SK-N-SH treated with all-trans-retinoic acid at 6 μM for 48 hours (cell line): ENCODE data around the gene DHRS7B.
"Not testable (repeated sequence)": the region's sequence is repeated elsewhere in the genome, so short reads cannot be mapped to it uniquely, and the experiment has no call there.

Experiments used
- ATAC-seq: fragments of 200-7000 bp; cut with Tn5 transposase; 3 replicates; pipeline ENCODE4 v1.9.1; 2020; ENCODE audit warnings: mild to moderate bottlenecking, moderate library complexity
- BACH2 ChIP-seq: fragments of 250-450 bp; sonication (Bioruptor Pico); IDR thresholded peaks from 2 replicates; pipeline ENCODE4 v1.9.0; 2021; ENCODE audit warnings: mild to moderate bottlenecking, borderline replicate concordance
- CSDC2 ChIP-seq: fragments of 250-450 bp; sonication (Bioruptor Pico); IDR thresholded peaks from 2 replicates; pipeline ENCODE4 v1.5.0; 2020; ENCODE audit warnings: mild to moderate bottlenecking, moderate library complexity
- ESRRG ChIP-seq: fragments of 250-450 bp; sonication (Bioruptor Pico); IDR thresholded peaks from 2 replicates; pipeline ENCODE4 v1.6.1; 2021; ENCODE audit warnings: mild to moderate bottlenecking
- GLIS3 ChIP-seq: fragments of 250-450 bp; sonication (Bioruptor Pico); IDR thresholded peaks from 2 replicates; pipeline ENCODE4 v1.5.0; 2020; ENCODE audit warnings: mild to moderate bottlenecking, moderate library complexity
- ISL1 ChIP-seq: fragments of 250-450 bp; sonication (Bioruptor Pico); IDR thresholded peaks from 2 replicates; pipeline ENCODE4 v2.1.2; 2022; ENCODE audit warnings: mild to moderate bottlenecking, moderate library complexity
- OSR1 ChIP-seq: fragments of 250-450 bp; sonication (Bioruptor Pico); IDR thresholded peaks from 2 replicates; pipeline ENCODE4 v1.8.0; 2022; ENCODE audit warnings: moderate library complexity, mild to moderate bottlenecking, inconsistent platforms
- PPARA ChIP-seq: fragments of 250-450 bp; sonication (Bioruptor Pico); IDR thresholded peaks from 2 replicates; pipeline ENCODE4 v1.5.0; 2020; ENCODE audit warnings: mild to moderate bottlenecking, borderline replicate concordance
- RARB ChIP-seq: fragments of 250-450 bp; sonication (Bioruptor Pico); IDR thresholded peaks from 2 replicates; pipeline ENCODE4 v1.8.0; 2021; ENCODE audit warnings: mild to moderate bottlenecking, moderate library complexity
- SNAI2 ChIP-seq: fragments of 250-450 bp; sonication (Bioruptor Pico); IDR thresholded peaks from 2 replicates; pipeline ENCODE4 v1.5.0; 2020; ENCODE audit warnings: mild to moderate bottlenecking, moderate library complexity
- TCF4 ChIP-seq: fragments of 250-450 bp; sonication (Bioruptor Pico); IDR thresholded peaks from 2 replicates; pipeline ENCODE4 v1.8.0; 2021; ENCODE audit warnings: mild to moderate bottlenecking, moderate library complexity, borderline replicate concordance
- TOX ChIP-seq: fragments of 250-450 bp; sonication (Bioruptor Pico); IDR thresholded peaks from 2 replicates; pipeline ENCODE4 v1.8.0; 2021; ENCODE audit warnings: mild to moderate bottlenecking, moderate library complexity, borderline replicate concordance
- ZC3H10 ChIP-seq: fragments of 250-450 bp; sonication (Bioruptor Pico); IDR thresholded peaks from 2 replicates; pipeline ENCODE4 v1.5.1; 2021; ENCODE audit warnings: mild to moderate bottlenecking, moderate library complexity
- ZFP30 ChIP-seq: fragments of 450-650 bp; formaldehyde crosslinking; IDR thresholded peaks from 2 replicates; pipeline ENCODE4 v1.5.0; 2022; ENCODE audit warnings: mild to moderate bottlenecking, moderate library complexity
- ZNF565 ChIP-seq: fragments of 450-650 bp; formaldehyde crosslinking; conservative IDR thresholded peaks from 2 replicates; pipeline ENCODE4 v1.5.0; 2020; ENCODE audit warnings: low read depth, mild to moderate bottlenecking, moderate library complexity
- ZNF70 ChIP-seq: fragments of 450-650 bp; formaldehyde crosslinking; IDR thresholded peaks from 2 replicates; pipeline ENCODE4 v1.5.0; 2020; ENCODE audit warnings: mild to moderate bottlenecking, moderate library complexity
- ZNF8 ChIP-seq: fragments of 450-650 bp; formaldehyde crosslinking; IDR thresholded peaks from 2 replicates; pipeline ENCODE4 v1.5.0; 2020; ENCODE audit warnings: mild to moderate bottlenecking, moderate library complexity
- TF ChIP-seq, protein P1 (sequence below): fragments of 250-450 bp; sonication (Bioruptor Pico); IDR thresholded peaks from 2 replicates; pipeline ENCODE4 v1.5.1; 2020; ENCODE audit warnings: low read depth, mild to moderate bottlenecking, moderate library complexity
- TF ChIP-seq, protein P2 (sequence below): fragments of 250-450 bp; sonication (Bioruptor Pico); IDR thresholded peaks from 2 replicates; pipeline ENCODE4 v1.8.0; 2021; ENCODE audit warnings: low read depth, mild to moderate bottlenecking, moderate library complexity, borderline replicate concordance
- TF ChIP-seq, protein P3 (sequence below): fragments of 250-450 bp; sonication (Bioruptor Pico); IDR thresholded peaks from 2 replicates; pipeline ENCODE4 v1.5.1; 2021; ENCODE audit warnings: mild to moderate bottlenecking, moderate library complexity
- TF ChIP-seq, protein P4 (sequence below): fragments of 250-450 bp; sonication (Bioruptor Pico); IDR thresholded peaks from 2 replicates; pipeline ENCODE4 v1.5.0; 2020; ENCODE audit warnings: mild to moderate bottlenecking, moderate library complexity
- TF ChIP-seq, protein P5 (sequence below): fragments of 250-450 bp; sonication (Bioruptor Pico); IDR thresholded peaks from 2 replicates; pipeline ENCODE4 v1.8.0; 2020; ENCODE audit warnings: mild to moderate bottlenecking, moderate library complexity, borderline replicate concordance

The DHRS7B gene

DNA sequence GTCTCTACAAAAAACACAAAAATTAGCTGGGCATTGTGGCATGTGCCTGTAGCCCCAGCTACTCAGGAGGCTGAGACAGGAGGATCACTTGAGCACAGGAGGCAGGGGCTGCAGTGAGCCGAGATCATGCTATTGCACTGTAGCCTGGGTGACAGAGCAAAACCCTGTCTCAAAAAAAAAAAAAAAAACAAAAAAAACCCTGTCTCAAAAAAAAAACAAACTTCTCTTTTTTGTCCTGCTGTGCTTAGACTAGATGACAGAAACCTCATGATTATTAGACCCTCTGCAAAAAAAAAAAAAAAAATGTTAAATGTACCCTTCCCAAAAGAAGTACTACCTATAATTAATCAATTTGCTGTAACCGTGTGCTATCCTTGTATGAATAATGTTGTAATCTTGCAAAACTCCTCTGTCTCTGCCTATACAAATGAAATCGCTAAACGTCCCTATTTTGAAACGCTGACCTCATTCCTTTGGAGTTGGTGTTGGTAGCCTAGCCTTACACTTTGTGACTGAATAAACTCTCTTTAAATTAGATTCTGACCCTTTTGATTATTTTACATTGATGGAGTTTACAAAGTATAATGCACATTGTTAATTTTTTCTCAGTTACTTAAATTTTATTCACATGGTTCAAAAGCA is 13.6 kb upstream of the DHRS7B start (continued):
- TF ChIP-seq, protein P1, sequence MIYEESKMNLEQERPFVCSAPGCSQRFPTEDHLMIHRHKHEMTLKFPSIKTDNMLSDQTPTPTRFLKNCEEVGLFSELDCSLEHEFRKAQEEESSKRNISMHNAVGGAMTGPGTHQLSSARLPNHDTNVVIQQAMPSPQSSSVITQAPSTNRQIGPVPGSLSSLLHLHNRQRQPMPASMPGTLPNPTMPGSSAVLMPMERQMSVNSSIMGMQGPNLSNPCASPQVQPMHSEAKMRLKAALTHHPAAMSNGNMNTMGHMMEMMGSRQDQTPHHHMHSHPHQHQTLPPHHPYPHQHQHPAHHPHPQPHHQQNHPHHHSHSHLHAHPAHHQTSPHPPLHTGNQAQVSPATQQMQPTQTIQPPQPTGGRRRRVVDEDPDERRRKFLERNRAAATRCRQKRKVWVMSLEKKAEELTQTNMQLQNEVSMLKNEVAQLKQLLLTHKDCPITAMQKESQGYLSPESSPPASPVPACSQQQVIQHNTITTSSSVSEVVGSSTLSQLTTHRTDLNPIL (CRISPR knock-in tag) = no peak
- TF ChIP-seq OSR1 (CRISPR knock-in tag) (no peak), TCF4 (CRISPR knock-in tag) (no peak), ZC3H10 (no peak), RARB (no peak), ZNF565 (CRISPR knock-in tag) (no peak), ISL1 (CRISPR knock-in tag) (no peak), PPARA (no peak), ZNF70 (CRISPR knock-in tag) (no peak), TOX (CRISPR knock-in tag) (no peak)
- TF ChIP-seq, protein P2, sequence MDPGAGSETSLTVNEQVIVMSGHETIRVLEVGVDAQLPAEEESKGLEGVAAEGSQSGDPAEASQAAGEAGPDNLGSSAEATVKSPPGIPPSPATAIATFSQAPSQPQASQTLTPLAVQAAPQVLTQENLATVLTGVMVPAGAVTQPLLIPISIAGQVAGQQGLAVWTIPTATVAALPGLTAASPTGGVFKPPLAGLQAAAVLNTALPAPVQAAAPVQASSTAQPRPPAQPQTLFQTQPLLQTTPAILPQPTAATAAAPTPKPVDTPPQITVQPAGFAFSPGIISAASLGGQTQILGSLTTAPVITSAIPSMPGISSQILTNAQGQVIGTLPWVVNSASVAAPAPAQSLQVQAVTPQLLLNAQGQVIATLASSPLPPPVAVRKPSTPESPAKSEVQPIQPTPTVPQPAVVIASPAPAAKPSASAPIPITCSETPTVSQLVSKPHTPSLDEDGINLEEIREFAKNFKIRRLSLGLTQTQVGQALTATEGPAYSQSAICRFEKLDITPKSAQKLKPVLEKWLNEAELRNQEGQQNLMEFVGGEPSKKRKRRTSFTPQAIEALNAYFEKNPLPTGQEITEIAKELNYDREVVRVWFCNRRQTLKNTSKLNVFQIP (CRISPR knock-in tag) = no peak
- TF ChIP-seq, all 23 proteins: peak for 0

DNA sequence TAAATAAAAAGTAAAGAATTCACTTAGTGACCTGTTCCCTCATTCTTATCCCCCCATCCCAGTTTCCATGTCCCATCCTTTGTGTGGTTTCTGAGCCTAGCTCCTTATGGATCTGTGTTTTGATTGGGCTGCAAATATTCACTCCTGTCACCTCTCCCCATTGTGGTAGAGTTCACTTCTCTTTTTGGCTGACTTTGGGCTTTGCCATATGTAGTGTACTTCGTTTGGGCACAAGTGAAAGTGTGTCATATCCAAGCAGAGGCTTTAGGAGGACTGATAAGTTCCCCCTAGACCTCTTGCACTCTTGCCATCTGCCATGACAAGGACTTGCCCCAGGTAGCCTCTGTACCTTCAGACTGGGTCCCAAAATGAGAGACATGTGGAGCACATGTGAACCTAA is 13.0 kb upstream of the DHRS7B start:
- ATAC-seq = no peak
- no peak for TF ChIP-seq ZNF70 (CRISPR knock-in tag)
- TF ChIP-seq ZNF565 (CRISPR knock-in tag) = no peak
- TF ChIP-seq RARB = no peak
- TF ChIP-seq ZC3H10 = no peak
- TF ChIP-seq, protein P3, sequence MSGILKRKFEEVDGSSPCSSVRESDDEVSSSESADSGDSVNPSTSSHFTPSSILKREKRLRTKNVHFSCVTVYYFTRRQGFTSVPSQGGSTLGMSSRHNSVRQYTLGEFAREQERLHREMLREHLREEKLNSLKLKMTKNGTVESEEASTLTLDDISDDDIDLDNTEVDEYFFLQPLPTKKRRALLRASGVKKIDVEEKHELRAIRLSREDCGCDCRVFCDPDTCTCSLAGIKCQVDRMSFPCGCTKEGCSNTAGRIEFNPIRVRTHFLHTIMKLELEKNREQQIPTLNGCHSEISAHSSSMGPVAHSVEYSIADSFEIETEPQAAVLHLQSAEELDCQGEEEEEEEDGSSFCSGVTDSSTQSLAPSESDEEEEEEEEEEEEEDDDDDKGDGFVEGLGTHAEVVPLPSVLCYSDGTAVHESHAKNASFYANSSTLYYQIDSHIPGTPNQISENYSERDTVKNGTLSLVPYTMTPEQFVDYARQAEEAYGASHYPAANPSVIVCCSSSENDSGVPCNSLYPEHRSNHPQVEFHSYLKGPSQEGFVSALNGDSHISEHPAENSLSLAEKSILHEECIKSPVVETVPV = no peak
- no peak for TF ChIP-seq ZNF8
- no peak for TF ChIP-seq ZFP30 (CRISPR knock-in tag)
- TF ChIP-seq ESRRG (CRISPR knock-in tag) = no peak
- TF ChIP-seq, protein P4, sequence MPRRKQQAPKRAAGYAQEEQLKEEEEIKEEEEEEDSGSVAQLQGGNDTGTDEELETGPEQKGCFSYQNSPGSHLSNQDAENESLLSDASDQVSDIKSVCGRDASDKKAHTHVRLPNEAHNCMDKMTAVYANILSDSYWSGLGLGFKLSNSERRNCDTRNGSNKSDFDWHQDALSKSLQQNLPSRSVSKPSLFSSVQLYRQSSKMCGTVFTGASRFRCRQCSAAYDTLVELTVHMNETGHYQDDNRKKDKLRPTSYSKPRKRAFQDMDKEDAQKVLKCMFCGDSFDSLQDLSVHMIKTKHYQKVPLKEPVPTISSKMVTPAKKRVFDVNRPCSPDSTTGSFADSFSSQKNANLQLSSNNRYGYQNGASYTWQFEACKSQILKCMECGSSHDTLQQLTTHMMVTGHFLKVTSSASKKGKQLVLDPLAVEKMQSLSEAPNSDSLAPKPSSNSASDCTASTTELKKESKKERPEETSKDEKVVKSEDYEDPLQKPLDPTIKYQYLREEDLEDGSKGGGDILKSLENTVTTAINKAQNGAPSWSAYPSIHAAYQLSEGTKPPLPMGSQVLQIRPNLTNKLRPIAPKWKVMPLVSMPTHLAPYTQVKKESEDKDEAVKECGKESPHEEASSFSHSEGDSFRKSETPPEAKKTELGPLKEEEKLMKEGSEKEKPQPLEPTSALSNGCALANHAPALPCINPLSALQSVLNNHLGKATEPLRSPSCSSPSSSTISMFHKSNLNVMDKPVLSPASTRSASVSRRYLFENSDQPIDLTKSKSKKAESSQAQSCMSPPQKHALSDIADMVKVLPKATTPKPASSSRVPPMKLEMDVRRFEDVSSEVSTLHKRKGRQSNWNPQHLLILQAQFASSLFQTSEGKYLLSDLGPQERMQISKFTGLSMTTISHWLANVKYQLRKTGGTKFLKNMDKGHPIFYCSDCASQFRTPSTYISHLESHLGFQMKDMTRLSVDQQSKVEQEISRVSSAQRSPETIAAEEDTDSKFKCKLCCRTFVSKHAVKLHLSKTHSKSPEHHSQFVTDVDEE (CRISPR knock-in tag) = no peak
- TF ChIP-seq SNAI2 (CRISPR knock-in tag) = no peak
- no peak for TF ChIP-seq GLIS3
- TF ChIP-seq, protein P1 (CRISPR knock-in tag) = no peak
- TF ChIP-seq CSDC2 (CRISPR knock-in tag) = no peak
- TF ChIP-seq, protein P5, sequence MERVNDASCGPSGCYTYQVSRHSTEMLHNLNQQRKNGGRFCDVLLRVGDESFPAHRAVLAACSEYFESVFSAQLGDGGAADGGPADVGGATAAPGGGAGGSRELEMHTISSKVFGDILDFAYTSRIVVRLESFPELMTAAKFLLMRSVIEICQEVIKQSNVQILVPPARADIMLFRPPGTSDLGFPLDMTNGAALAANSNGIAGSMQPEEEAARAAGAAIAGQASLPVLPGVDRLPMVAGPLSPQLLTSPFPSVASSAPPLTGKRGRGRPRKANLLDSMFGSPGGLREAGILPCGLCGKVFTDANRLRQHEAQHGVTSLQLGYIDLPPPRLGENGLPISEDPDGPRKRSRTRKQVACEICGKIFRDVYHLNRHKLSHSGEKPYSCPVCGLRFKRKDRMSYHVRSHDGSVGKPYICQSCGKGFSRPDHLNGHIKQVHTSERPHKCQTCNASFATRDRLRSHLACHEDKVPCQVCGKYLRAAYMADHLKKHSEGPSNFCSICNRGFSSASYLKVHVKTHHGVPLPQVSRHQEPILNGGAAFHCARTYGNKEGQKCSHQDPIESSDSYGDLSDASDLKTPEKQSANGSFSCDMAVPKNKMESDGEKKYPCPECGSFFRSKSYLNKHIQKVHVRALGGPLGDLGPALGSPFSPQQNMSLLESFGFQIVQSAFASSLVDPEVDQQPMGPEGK (CRISPR knock-in tag) = no peak
- TF ChIP-seq PPARA = no peak
- no peak for TF ChIP-seq BACH2 (CRISPR knock-in tag)
- no peak for TF ChIP-seq TCF4 (CRISPR knock-in tag)
- TF ChIP-seq OSR1 (CRISPR knock-in tag) = no peak

DNA sequence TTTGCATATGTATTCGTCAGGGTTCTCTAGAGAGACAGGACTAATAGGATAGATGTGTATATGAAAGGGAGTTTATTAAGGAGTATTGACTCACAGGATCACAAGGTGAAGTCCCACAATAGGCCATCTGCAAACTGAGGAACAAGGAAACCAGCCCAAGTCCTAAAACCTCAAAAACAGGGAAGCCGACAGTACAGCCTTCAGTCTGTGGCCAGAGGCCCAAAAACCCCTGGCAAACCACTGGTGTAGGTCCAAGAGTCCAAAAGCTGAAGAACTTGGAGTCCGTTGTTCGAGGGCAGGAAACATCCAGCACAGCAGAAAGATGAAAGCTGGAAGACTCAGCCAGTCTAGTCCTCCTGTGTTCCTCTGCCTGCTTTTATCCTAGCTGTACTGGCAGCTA is 12.0 kb upstream of the DHRS7B start:
- ATAC-seq = not testable (repeated sequence)
